Mesothelial cell of epicardium (in vitro differentiated cells): ENCODE data around the gene DDX56. TPM values are rescaled to one million over a fixed set of nuclear protein-coding genes. Genes with fewer than 3 reads are reported as not detected.

Source experiments
- DNase-seq, 2 experiments: peaks; one replicate each; pipeline ENCODE4 v3.0.0; 2021; ENCODE audit warnings: low spot score in 2 of 2; ENCODE audit not compliant: unreplicated experiment in 2 of 2
- H3K27ac Mint-ChIP-seq: 2 replicates; pipeline ENCODE4 v1.8.0; 2021; ENCODE audit warnings: mixed read lengths
- H3K27me3 Mint-ChIP-seq: 2 replicates; pipeline ENCODE4 v1.8.0; 2021; ENCODE audit warnings: low read depth, mixed read lengths
- H3K36me3 Mint-ChIP-seq: 2 replicates; pipeline ENCODE4 v1.8.0; 2021; ENCODE audit warnings: mixed read lengths
- H3K4me1 Mint-ChIP-seq: 2 replicates; pipeline ENCODE4 v1.8.0; 2021; ENCODE audit warnings: mixed read lengths
- H3K4me3 Mint-ChIP-seq: 2 replicates; pipeline ENCODE4 v1.8.0; 2021; ENCODE audit warnings: mild to moderate bottlenecking, moderate library complexity, mixed read lengths
- H3K9me3 Mint-ChIP-seq: 2 replicates; pipeline ENCODE4 v1.8.0; 2021; ENCODE audit warnings: mixed read lengths
- total RNA-seq: library from RNA; stranded (reverse); gene quantifications from 3 replicates; pipeline ENCODE4 v1.2.1, GENCODE V29; 2021
- TF ChIP-seq, protein P1 (sequence below): fragments of 200-600 bp; sonication (generic); IDR thresholded peaks from one replicate; pipeline ENCODE4 v1.5.0; 2021; ENCODE audit warnings: antibody characterized with exemption; ENCODE audit not compliant: unreplicated experiment

Gene DDX56
- total RNA-seq, 1 donor from 2014 or later, result 104 TPM

DNA sequence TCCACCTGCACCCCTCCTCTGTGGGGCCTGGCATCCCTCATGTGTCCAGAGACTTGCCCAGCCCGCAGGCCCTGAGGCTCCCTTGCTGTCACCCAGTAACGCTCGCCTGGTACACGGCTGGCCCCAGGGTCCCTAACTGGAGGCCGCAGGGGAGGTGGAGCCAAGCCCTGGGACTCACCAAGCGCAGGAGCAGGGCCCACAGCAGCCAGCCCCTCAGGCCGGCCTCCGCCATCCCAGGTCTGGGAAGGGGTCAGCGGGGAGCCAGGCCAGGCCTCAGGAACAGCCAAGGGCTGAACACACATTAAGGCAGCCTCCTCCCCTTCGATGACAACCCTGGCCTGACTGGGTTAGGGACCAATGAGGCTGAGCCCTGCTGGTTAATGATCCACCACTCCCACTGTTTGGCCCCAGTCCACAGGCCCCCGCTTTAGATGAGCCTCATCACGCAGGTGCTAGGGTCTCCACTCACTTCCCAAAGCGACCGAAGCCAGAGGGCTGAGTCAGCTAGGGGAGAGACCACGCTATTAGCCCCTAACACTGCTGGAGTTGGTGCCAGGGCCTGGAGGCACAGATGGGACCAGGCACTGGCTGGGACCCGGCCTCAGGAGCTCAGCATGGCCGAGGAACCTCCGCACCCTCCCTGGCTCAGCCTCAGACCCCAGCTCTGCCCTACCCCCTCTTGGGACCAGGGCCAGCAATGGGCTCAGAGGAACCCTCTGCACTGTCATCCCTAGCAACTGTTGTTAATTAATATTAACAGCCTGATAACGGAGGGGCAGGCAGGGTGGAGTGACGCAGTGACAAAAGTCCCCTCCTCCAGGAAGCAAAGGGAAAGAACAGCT, 32.5 kb downstream of the DDX56 start, which contains the start of gene NPC1L1:
TSS of gene NPC1L1 (minus strand) at position 303 of the 842 bp plus-strand sequence. CDS start at position 232, 71 bp downstream.
- no peaks in the 10 kb centered on the region for H3K9me3 Mint-ChIP-seq
- peaks cover 10% of the 10 kb centered on the region for H3K4me1 Mint-ChIP-seq
- no peak for DNase-seq
- H3K27ac Mint-ChIP-seq, result no peak within 1 kb of the TSS
- H3K36me3 Mint-ChIP-seq, result no peaks in the 10 kb centered on the region
- no peak within 1 kb of the TSS for H3K4me3 Mint-ChIP-seq
- TF ChIP-seq, protein P1, sequence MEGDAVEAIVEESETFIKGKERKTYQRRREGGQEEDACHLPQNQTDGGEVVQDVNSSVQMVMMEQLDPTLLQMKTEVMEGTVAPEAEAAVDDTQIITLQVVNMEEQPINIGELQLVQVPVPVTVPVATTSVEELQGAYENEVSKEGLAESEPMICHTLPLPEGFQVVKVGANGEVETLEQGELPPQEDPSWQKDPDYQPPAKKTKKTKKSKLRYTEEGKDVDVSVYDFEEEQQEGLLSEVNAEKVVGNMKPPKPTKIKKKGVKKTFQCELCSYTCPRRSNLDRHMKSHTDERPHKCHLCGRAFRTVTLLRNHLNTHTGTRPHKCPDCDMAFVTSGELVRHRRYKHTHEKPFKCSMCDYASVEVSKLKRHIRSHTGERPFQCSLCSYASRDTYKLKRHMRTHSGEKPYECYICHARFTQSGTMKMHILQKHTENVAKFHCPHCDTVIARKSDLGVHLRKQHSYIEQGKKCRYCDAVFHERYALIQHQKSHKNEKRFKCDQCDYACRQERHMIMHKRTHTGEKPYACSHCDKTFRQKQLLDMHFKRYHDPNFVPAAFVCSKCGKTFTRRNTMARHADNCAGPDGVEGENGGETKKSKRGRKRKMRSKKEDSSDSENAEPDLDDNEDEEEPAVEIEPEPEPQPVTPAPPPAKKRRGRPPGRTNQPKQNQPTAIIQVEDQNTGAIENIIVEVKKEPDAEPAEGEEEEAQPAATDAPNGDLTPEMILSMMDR, result no peak
- no peaks in the 10 kb centered on the region for H3K27me3 Mint-ChIP-seq

DNA sequence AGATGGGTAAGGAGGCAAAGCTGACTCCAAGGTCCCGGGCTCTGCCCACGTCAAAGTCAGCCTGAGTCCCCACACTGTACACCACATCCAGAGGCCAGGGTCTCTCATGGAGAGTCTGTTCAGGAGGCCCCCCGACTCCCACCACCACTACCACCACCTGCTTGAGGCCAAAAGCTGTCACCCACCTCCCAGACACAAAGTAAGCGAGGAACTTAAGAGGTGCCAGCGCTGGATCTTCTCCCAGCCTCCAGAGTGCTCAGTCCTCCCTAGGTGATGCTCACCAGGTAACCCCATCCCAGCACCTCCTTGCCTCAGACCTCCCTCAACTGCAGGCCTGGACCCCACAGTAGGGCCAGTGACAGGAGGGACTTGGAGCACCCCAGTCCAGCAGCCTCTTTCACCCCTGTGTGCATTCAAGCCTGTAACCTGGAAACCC, 33.1 kb downstream of the DDX56 start:
- Mint-ChIP-seq H3K36me3 (no peaks in the 10 kb centered on the region), H3K27ac (no peak overlapping the region), H3K4me3 (no peak overlapping the region), H3K4me1 (peaks cover 10% of the 10 kb centered on the region), H3K9me3 (no peaks in the 10 kb centered on the region), H3K27me3 (no peaks in the 10 kb centered on the region)
- no peak for DNase-seq
- TF ChIP-seq, protein P1, result no peak

- no peaks in the 10 kb centered on the region for H3K9me3 Mint-ChIP-seq
- peaks cover 10% of the 10 kb centered on the region for H3K4me1 Mint-ChIP-seq
- DNase-seq, result no peak
- H3K27ac Mint-ChIP-seq, result no peak overlapping the region
- no peak overlapping the region for H3K4me3 Mint-ChIP-seq
- no peaks in the 10 kb centered on the region for H3K36me3 Mint-ChIP-seq
- TF ChIP-seq, protein P1, result no peak
- H3K27me3 Mint-ChIP-seq, result no peaks in the 10 kb centered on the region
These were observed 33.8 kb downstream of the DDX56 start for GRCh38 chr7:44539669-44540506.

DNA sequence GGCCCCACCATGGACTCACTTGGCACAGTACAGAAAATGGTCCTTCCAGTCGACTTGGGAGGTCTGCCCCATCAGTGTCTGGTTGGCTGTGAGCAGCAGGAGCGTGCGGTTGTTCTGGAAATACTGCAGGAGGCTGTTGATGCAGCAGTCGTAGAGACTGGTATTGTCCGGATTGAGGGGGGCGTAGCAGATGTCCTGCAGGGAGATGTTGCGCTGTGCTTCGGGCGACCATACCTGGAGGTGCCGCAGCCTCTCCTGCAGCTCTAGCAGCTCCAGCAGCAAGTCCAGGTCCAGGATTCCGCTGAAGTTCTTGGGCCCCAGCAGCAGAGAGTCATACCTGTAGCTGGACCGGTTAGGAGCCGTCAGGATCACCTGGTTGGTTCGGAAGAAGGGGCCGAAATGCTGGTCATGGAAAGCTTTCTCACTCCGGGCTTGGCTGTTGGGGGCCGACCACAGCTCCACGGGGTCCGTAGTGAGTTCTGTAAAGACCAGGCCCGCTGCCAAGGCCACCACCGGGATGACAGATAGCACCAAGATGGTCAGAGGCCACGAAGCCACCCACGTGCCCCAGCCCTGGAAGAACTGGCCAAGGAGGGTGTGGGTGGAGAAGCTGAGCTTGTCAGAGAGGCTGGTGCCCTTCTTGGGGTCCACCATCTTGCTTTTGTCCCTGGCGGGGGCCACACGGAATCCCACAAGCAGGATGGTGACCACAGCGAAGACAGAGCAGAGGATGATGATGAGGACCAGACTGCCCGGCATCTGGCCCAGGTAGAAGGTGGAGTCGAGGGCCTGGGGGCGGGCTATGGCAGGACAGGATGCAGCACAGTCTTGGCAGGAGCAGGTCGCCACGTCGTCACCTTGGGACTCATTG, 34.7 kb downstream of the DDX56 start:
- peaks cover 7% of the 10 kb centered on the region for H3K4me1 Mint-ChIP-seq
- H3K27me3 Mint-ChIP-seq, result no peaks in the 10 kb centered on the region
- H3K36me3 Mint-ChIP-seq, result no peaks in the 10 kb centered on the region
- H3K27ac Mint-ChIP-seq, result no peak overlapping the region
- DNase-seq, result no peak
- H3K9me3 Mint-ChIP-seq, result no peaks in the 10 kb centered on the region
- H3K4me3 Mint-ChIP-seq, result no peak overlapping the region
- TF ChIP-seq, protein P1, result no peak
